Coronary artery (tissue), 2 donors: ENCODE measurements around the gene SFTA2.
A peak's percentile ranks its signal among the peaks of the same experiment; 100 is the strongest.

Experiments
- DNase-seq: peaks from one replicate; pipeline ENCODE4 v3.0.0-alpha.2; 2017; ENCODE audit warnings: low spot score
- H3K27ac ChIP-seq, 2 donors: fragments of 200-600 bp; sonication (generic); one replicate each; pipeline ENCODE4 v1.5.1; 2016 to 2019
- H3K4me3 ChIP-seq: fragments of 200-600 bp; sonication (generic); 2 replicates; pipeline ENCODE4 v1.5.1; 2016; ENCODE audit warnings: mild to moderate bottlenecking, moderate library complexity
- TF ChIP-seq, protein P1 (sequence below): fragments of 200-600 bp; sonication (generic); IDR thresholded peaks from one replicate; pipeline ENCODE4 v1.5.1; 2019; ENCODE audit warnings: antibody characterized with exemption

SFTA2 gene

DNA sequence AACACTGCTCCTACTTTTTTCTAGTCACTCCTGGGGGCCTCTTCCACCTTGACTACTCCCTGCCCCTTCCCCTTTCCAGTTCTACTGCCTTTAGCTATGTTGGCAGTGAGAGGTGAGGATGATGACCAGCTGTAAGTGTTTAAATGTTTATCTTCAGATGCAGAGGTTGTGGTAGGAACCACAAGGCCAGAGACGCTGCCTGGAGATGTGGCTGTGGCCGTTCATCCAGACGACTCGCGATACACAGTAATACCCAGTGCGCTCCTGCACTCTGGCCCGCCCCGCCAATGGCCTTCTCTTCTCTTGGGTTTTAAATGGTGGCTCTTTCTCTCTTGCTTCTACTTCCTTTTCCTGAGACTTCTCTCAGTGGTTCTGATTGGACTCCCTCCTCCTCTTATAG is 13.3 kb downstream of the SFTA2 start:
- TF ChIP-seq, protein P1, sequence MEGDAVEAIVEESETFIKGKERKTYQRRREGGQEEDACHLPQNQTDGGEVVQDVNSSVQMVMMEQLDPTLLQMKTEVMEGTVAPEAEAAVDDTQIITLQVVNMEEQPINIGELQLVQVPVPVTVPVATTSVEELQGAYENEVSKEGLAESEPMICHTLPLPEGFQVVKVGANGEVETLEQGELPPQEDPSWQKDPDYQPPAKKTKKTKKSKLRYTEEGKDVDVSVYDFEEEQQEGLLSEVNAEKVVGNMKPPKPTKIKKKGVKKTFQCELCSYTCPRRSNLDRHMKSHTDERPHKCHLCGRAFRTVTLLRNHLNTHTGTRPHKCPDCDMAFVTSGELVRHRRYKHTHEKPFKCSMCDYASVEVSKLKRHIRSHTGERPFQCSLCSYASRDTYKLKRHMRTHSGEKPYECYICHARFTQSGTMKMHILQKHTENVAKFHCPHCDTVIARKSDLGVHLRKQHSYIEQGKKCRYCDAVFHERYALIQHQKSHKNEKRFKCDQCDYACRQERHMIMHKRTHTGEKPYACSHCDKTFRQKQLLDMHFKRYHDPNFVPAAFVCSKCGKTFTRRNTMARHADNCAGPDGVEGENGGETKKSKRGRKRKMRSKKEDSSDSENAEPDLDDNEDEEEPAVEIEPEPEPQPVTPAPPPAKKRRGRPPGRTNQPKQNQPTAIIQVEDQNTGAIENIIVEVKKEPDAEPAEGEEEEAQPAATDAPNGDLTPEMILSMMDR: no peak

DNA sequence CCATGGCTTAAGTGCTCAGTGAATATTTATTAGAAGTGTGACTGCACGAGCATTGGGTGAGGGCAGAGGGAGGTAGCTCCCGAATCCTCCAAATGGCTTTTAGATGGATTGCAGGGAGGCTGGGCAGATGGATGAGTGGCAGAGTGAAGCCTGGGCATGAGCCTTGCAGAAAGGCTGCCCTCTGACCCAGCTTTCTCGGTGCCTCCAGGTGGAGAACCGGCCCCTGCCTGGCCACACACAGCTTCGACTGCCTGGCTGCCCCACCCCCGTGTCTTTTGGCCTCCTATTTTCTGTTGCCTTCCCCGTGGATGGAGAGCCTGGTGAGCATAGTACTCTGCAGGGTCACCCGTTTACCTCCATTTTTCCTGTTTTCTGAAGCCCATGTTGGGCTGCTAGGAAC is 14.5 kb downstream of the SFTA2 start:
- DNase-seq: no peak
- H3K27ac ChIP-seq: no peak overlapping the region

More for the DNA sequence above, 13.3 kb downstream of the SFTA2 start:
- no peak for DNase-seq
- H3K27ac ChIP-seq: no peak overlapping the region
- H3K4me3 ChIP-seq: no peak overlapping the region

DNA sequence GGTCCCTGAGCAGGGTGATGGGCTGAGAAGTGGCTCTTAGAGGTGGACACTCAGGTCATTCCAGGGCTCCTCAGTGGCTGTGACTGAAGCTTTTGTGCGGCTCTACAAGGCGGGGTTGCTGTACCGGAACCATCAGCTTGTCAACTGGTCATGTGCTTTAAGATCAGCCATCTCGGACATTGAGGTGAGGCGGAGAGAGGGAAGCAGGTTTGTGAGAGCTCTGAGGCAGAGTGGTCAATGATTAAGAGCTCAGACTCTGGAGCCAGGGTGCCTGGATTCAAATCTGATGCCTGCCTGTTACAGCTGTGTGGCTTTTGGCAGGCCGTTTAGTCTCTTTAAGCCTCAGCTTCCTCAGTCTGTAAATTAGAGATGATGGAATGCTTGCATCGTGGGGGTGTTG is 14.9 kb downstream of the SFTA2 start:
- TF ChIP-seq, protein P1: no peak
- Histone ChIP-seq H3K27ac (no peak overlapping the region), H3K4me3 (no peak overlapping the region)
- DNase-seq: no peak

More for the DNA sequence above, 14.5 kb downstream of the SFTA2 start:
- H3K4me3 ChIP-seq: no peak overlapping the region
- TF ChIP-seq, protein P1: no peak

DNA sequence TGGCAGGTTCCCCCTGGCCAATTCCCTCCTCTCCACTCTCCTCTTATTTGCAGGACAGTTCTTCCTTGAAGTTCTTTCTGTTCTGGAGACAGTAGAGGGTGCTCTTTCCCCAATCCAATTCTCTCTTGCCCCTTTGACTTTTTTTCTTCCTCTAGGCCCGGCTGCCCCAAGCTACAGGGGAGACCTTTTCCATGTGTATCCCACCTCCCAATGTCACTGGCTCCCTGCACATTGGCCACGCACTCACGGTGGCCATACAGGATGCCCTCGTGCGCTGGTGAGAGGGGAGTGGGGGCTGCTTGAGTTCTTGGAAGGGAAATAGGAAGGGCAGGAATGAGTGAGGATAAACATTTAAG is 16.4 kb downstream of the SFTA2 start:
- TF ChIP-seq, protein P1: peak; percentile 47
- Histone ChIP-seq H3K4me3 (peak overlapping the region; percentile 73), H3K27ac (peak overlapping the region in 1 of 2 donors; percentile 91)
- DNase-seq: no peak

DNA sequence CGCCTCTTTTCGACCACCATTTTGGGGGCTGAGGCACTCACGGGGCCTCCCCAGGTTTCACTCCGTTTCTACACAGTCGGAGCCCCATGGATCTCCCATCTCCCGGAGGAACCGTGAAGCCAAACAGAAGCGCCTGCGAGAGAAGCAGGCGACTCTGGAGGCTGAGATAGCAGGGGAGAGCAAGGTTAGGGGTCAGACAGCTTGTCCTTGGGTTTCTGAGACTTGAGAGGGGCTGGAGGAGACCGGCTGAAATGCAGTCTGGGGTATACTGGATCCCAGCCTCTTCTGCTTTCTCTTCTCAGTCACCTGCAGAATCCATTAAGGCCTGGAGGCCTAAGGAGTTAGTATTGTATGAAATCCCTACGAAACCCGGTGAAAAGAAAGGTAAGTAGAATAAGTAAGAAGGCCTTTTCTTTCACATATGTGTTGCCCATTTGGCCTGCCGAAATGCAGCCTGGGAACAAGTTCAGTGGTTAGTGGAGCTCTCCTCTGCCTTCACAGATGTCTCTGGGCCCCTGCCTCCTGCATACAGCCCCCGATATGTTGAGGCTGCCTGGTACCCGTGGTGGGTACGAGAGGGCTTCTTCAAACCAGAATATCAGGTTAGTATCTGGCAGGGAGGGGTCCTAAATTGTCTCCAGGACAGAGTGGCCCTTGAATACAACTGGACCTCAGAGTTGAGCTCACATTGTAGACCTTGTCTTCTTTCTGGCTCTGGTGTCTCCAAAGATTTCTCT is 16.9 kb downstream of the SFTA2 start:
- Histone ChIP-seq H3K27ac (peak overlapping the region; percentile 73 to 91), H3K4me3 (peak overlapping the region; percentile 73)
- no peak for DNase-seq
- TF ChIP-seq, protein P1: no peak

DNA sequence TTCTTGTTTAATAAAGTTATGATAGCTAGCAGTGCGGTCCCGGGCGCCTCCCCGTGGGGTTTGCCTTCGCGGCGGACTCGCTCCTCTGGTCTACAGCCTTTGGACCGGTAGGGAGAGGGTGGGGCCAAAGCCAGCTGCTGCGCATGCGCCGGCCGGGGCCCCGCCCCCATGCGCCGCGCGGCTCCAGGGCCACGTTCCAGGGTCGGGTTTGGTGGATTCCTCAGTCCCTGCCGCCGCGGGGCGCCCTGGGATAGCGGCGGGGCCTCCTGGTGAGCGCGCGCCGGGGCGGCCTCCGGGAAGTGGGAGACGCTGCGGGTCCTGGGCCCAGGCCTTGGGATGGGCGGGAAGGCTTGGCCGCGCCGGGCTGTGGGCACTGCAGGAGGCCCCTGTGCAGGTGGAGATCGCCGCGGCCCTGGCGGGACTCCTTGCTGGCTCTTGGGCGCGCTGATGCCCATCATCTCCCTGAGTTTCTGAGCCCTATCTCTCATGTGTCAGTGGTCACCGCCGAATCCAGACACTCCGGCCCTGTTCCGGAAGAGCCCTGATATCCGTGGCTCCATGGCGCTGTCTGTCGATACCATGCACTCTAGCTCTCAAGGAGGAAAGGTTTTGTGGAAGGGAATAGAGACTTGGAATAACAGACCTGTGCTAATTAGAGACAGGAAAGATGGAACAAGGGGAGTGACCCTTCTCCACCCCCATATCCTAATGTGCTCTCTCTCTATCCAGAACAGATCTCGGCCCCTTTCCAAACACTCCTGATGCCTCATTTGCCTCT is 17.7 kb downstream of the SFTA2 start, which contains the start of gene VARS2:
Gene VARS2, plus strand, starts transcription at position 163 of the 778 bp plus-strand sequence. Its CDS starts 599 bp downstream, at position 762.
- peak; percentile 96 for DNase-seq
- peak within 1 kb of the TSS; percentile 73 for H3K4me3 ChIP-seq
- peak within 1 kb of the TSS; percentile 73 to 91 for H3K27ac ChIP-seq
- TF ChIP-seq, protein P1: no peak
